SU-DHL-6 (cell line): ENCODE measurements around the gene NHLRC4.

ENCODE experiments used
- H2AFZ ChIP-seq: fragments of 200-600 bp; sonication (generic); 2 replicates; pipeline ENCODE4 v1.6.1; 2014; ENCODE audit warnings: low read depth, mild to moderate bottlenecking, moderate library complexity, mixed read lengths, antibody characterized with exemption, low read length; ENCODE audit not compliant: severe bottlenecking
- H3F3A ChIP-seq: fragments of 200-600 bp; shearing (Covaris generic); 2 replicates; pipeline ENCODE4 v1.6.0; 2016; ENCODE audit warnings: antibody characterized with exemption, mild to moderate bottlenecking; ENCODE audit not compliant: insufficient read depth
- H3K27ac ChIP-seq: fragments of 200-600 bp; sonication (generic); 2 replicates; pipeline ENCODE4 v1.5.1; 2016; ENCODE audit warnings: low read depth, mild to moderate bottlenecking, low read length, moderate library complexity, mixed read lengths
- H3K27me3 ChIP-seq: fragments of 200-600 bp; sonication (generic), shearing (Covaris generic); 2 replicates; pipeline ENCODE4 v1.6.0; 2014; ENCODE audit warnings: mild to moderate bottlenecking, low read length
- H3K36me3 ChIP-seq: fragments of 200-600 bp; sonication (generic); 2 replicates; pipeline ENCODE4 v1.6.1; 2014; ENCODE audit warnings: mild to moderate bottlenecking, low read length, mixed read lengths
- H3K4me2 ChIP-seq: fragments of 300-600, 200-600 bp; shearing (Covaris generic), sonication (generic); 2 replicates; pipeline ENCODE4 v1.6.0; 2014; ENCODE audit warnings: low read length, low read depth, mild to moderate bottlenecking; ENCODE audit not compliant: poor library complexity, severe bottlenecking
- H3K4me3 ChIP-seq: fragments of 200-600 bp; sonication (generic); 2 replicates; pipeline ENCODE4 v1.5.1; 2014; ENCODE audit warnings: antibody characterized with exemption, low read length, mild to moderate bottlenecking, mixed read lengths; ENCODE audit not compliant: insufficient read depth, poor library complexity, severe bottlenecking
- H3K79me2 ChIP-seq: fragments of 200-600 bp; sonication (generic); 2 replicates; pipeline ENCODE4 v1.6.1; 2014; ENCODE audit warnings: mild to moderate bottlenecking, low read length, moderate library complexity; ENCODE audit not compliant: insufficient read depth
- H3K9ac ChIP-seq: fragments of 200-600 bp; sonication (generic); 2 replicates; pipeline ENCODE4 v1.7.0; 2014; ENCODE audit warnings: mild to moderate bottlenecking, low read length
- H3K9me2 ChIP-seq: fragments of 200-600 bp; sonication (generic); replicated peaks from 2 replicates; pipeline ENCODE4 v1.6.1; 2014; ENCODE audit warnings: low read length; ENCODE audit not compliant: insufficient read depth
- H3K9me3 ChIP-seq: fragments of 200-600 bp; sonication (generic); 2 replicates; pipeline ENCODE4 v1.6.1; 2014; ENCODE audit warnings: low read length, mixed read lengths; ENCODE audit not compliant: insufficient read depth
- H4K20me1 ChIP-seq: fragments of 200-600 bp; sonication (generic); 2 replicates; pipeline ENCODE4 v1.6.1; 2014; ENCODE audit warnings: low read depth, mild to moderate bottlenecking, antibody characterized with exemption, low read length, moderate library complexity, mixed read lengths
- EZH2phosphoT487 ChIP-seq: fragments of 200-600 bp; sonication (generic), shearing (Covaris generic); conservative IDR thresholded peaks from 2 replicates; pipeline ENCODE4 v1.6.1; 2018; ENCODE audit warnings: mild to moderate bottlenecking, antibody characterized with exemption, low read length, moderate library complexity, mixed read lengths
- TF ChIP-seq, protein P1 (sequence below): fragments of 200-600 bp; sonication (generic); IDR thresholded peaks from one replicate; pipeline ENCODE4 v1.5.1; 2017; ENCODE audit warnings: antibody characterized with exemption, mild to moderate bottlenecking, low read length, moderate library complexity; ENCODE audit not compliant: insufficient read depth, poor library complexity, severe bottlenecking

The NHLRC4 gene

DNA sequence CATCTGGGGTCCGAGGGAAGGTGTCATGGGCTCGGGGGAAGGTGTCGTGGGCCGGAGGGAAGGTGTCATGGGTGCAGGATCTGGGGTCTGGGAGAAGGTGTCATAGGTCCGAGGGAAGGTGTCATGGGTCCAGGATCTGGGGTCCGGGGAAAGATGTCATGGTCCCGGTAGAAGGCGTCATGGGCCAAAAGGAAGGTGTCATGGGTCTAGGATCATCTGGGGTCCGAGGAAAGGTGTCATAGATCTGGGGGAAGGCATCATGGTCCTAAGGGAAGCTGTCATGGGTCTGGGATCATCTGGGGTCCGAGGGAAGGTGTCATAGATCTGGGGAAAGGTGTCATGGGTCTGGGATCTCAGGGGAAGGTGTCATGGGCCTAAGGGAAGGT lies 24.0 kb downstream of the NHLRC4 start:
- Histone ChIP-seq H3K27ac (no peak overlapping the region), H3K9ac (peak overlapping the region; percentile 71), H3K4me3 (peak overlapping the region; percentile 66), H3K79me2 (peaks cover 13% of the 10 kb centered on the region; the same call in 1 of the 2 replicates), H3K9me2 (no peaks in the 10 kb centered on the region), H3F3A (no peaks in the 10 kb centered on the region; the same call in 1 of the 2 replicates), H3K27me3 (no peaks in the 10 kb centered on the region), H3K9me3 (no peaks in the 10 kb centered on the region), H2AFZ (no peak overlapping the region), H3K36me3 (no peaks in the 10 kb centered on the region), H4K20me1 (no peaks in the 10 kb centered on the region), H3K4me2 (peak overlapping the region; percentile 59)
- TF ChIP-seq EZH2phosphoT487 = no peak
- TF ChIP-seq, protein P1, sequence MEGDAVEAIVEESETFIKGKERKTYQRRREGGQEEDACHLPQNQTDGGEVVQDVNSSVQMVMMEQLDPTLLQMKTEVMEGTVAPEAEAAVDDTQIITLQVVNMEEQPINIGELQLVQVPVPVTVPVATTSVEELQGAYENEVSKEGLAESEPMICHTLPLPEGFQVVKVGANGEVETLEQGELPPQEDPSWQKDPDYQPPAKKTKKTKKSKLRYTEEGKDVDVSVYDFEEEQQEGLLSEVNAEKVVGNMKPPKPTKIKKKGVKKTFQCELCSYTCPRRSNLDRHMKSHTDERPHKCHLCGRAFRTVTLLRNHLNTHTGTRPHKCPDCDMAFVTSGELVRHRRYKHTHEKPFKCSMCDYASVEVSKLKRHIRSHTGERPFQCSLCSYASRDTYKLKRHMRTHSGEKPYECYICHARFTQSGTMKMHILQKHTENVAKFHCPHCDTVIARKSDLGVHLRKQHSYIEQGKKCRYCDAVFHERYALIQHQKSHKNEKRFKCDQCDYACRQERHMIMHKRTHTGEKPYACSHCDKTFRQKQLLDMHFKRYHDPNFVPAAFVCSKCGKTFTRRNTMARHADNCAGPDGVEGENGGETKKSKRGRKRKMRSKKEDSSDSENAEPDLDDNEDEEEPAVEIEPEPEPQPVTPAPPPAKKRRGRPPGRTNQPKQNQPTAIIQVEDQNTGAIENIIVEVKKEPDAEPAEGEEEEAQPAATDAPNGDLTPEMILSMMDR = no peak

DNA sequence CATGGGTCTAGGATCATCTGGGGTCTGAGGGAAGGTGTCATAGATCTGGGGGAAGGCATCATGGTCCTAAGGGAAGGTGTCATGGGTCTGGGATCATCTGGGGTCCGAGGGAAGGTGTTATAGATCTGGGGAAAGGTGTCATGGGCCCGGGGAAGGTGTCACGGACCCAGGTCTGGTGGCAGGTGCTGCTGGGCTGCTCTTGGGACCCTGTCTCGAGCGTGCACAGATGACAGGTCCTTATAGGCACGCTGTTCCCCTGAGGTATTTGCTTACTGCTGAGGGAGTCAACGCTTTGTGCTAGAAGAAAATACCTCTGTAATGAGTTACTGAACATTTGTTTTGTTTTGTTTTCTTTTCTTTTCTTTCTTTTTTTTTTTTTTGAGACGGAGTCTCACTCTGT lies 24.4 kb downstream of the NHLRC4 start:
- no peaks in the 10 kb centered on the region for H4K20me1 ChIP-seq
- peaks cover 13% of the 10 kb centered on the region; the same call in 1 of the 2 replicates for H3K79me2 ChIP-seq
- H3K4me3 ChIP-seq = no peak overlapping the region

DNA sequence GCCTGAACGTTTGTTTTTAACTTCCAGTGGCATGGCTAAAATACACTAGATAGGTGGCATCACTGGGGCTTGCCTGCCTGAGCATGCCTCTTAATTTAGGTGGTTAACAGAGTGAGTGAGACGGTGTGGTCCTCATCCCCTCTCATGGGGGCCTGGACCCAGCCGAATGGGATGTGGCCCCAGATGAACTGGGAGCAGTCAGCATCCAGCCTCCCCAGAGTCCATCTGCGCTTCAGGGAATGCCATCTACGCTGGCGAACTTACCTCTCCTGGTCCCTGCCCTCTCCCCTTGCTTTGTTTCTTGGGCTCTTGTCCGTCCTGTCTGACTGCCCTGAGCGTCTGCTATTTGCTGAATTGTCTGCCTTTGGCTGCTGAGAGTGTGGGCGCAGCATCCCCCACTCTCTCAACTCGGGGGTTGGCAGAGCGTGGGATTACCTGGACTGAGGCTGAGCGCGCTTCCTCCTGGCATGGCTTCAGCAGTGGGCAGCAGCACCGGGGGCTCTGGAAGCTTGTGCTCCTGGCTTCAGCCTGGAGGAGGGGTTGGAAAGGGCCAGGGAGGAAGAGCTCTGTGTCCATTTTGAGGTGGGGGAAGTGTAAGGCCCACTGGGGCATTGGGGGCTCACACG lies 25.2 kb downstream of the NHLRC4 start:
- Histone ChIP-seq H3K36me3 (no peaks in the 10 kb centered on the region), H3K9me3 (no peaks in the 10 kb centered on the region), H2AFZ (no peak overlapping the region), H3K9me2 (no peaks in the 10 kb centered on the region), H3K4me3 (no peak overlapping the region), H3K4me2 (no peak overlapping the region), H3K79me2 (peaks cover 13% of the 10 kb centered on the region; the same call in 1 of the 2 replicates), H4K20me1 (no peaks in the 10 kb centered on the region), H3K27ac (no peak overlapping the region), H3F3A (no peaks in the 10 kb centered on the region), H3K27me3 (no peaks in the 10 kb centered on the region), H3K9ac (no peak overlapping the region)
- TF ChIP-seq EZH2phosphoT487 = no peak
- TF ChIP-seq, protein P1 = no peak

More for the DNA sequence above, 24.4 kb downstream of the NHLRC4 start:
- H3K9me2 ChIP-seq = no peaks in the 10 kb centered on the region
- H3K4me2 ChIP-seq = peak overlapping the region; percentile 59
- H3K27ac ChIP-seq = no peak overlapping the region
- H2AFZ ChIP-seq = no peak overlapping the region
- no peaks in the 10 kb centered on the region for H3F3A ChIP-seq
- no peak for TF ChIP-seq EZH2phosphoT487
- TF ChIP-seq, protein P1 = no peak
- no peaks in the 10 kb centered on the region for H3K36me3 ChIP-seq
- H3K27me3 ChIP-seq = no peaks in the 10 kb centered on the region
- peak overlapping the region; percentile 71 for H3K9ac ChIP-seq
- H3K9me3 ChIP-seq = no peaks in the 10 kb centered on the region
